Urinary bladder (tissue), 4 donors: ENCODE data around the gene NDUFA13. TPM values are rescaled to one million over a fixed set of nuclear protein-coding genes. Genes with fewer than 3 reads are reported as not detected.
A peak's percentile ranks its signal among the peaks of the same experiment; 100 is the strongest.

Experiments used
- DNase-seq: peaks from one replicate; pipeline ENCODE4 v3.0.0-alpha.2; 2015; ENCODE audit errors: extremely low spot score
- H3K27ac ChIP-seq: one replicate; pipeline ENCODE4 v1.5.1; 2013; ENCODE audit warnings: low read depth, mild to moderate bottlenecking, moderate library complexity
- H3K36me3 ChIP-seq: one replicate; pipeline ENCODE4 v1.6.1; 2013; ENCODE audit warnings: mild to moderate bottlenecking, moderate library complexity; ENCODE audit not compliant: insufficient read depth
- H3K4me1 ChIP-seq: one replicate; pipeline ENCODE4 v1.6.1; 2013; ENCODE audit warnings: mild to moderate bottlenecking, moderate library complexity; ENCODE audit not compliant: insufficient read depth
- H3K4me3 ChIP-seq: one replicate; pipeline ENCODE4 v1.5.1; 2013; ENCODE audit warnings: low read depth, low read length
- WGBS: extraction: QIAGEN DNeasy Blood & Tissue Kit; methylation state at CpG from one replicate; pipeline ENCODE4 v1.1.7; 2013; 5-methylcytosine and 5-hydroxymethylcytosine counted together
- polyA plus RNA-seq: library from polyadenylated mRNA; stranded (reverse); fragments of 200-250 nt; gene quantifications from one replicate; pipeline ENCODE4 v1.2.3, GENCODE V29; 2013
- total RNA-seq: library from RNA; depleted of rRNA; stranded (reverse); fragments of >200 nt; gene quantifications from one replicate; pipeline ENCODE4 v1.2.3, GENCODE V29; 2014
- donor health status: healthy with polysubstance abuse.
- donor health status: healthy.

Gene NDUFA13
- total and polyA plus RNA-seq, 2 donors: 74.7 to 318 TPM

DNA sequence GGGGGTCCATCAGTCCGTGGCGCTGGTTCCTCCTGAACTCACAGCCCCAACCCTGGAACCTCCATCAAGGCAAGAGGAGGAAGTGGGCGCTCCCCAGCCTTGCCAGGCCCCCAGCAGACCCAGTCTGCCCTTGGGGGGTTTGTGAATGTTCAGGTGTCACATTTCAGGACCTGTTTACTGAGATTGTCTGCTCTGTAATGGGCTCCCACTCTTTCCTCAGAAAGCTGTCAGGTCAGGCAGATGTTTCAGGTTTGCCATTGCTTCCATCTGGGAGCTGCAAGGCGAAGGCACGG lies 30.1 kb upstream of the NDUFA13 start:
- no peak for DNase-seq
- Histone ChIP-seq H3K27ac (no peak overlapping the region), H3K36me3 (no peaks in the 10 kb centered on the region), H3K4me3 (no peak overlapping the region), H3K4me1 (peaks cover 2% of the 10 kb centered on the region)
- WGBS: 97% methylated on average over 5 of the region's 5 CpGs

- Histone ChIP-seq H3K4me1 (peaks cover 2% of the 10 kb centered on the region), H3K27ac (no peak overlapping the region), H3K36me3 (no peaks in the 10 kb centered on the region), H3K4me3 (no peak overlapping the region)
- 77% methylated on average over 15 of the region's 15 CpGs for whole genome bisulfite sequencing
- no peak for DNase-seq
Observed at GRCh38 chr19:19486343-19487076, 29.5 kb upstream of the NDUFA13 start.

DNA sequence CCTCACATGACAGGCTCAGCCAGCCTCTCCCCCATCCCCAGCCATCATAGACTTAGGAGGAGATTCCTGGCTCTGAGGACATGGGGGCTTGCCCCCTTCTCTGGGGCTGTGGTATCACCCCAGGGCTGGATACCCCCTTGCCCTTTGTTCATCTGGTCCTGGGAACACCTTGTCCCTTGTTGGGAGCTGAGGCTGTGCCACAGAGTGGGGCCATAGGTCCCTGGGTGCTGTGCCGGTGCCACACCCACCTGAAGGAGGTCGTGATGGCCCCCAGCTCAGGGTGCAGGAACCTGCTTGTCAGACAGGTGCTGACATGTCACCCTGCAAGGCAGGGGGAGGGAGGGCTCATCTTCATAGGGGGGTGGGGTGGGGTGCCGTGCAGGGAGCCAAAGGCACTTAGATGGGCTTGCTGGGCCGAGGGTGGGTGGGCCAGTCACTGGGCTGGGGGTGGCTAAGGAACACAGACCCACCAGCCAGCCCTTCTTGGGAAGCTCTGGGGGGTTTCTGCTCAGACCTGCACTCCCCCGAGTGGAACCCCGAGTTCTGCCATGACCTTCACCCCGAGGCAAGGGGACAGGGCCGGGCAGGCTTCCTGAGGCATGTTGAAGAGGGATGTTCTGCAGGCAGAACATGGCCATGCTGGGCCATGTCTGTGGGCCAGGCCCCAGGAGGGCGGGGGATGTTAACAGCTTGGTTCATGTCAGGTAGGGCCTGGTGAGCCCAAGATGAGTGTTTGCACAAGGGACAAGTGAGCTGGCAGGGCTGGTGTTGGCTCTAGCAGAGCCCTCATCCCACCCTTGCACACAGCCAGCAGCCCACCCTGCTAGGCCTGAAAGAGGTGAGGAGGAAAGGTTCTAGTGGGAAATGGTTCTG lies 28.7 kb upstream of the NDUFA13 start:
- H3K36me3 ChIP-seq: no peaks in the 10 kb centered on the region
- peaks cover 2% of the 10 kb centered on the region for H3K4me1 ChIP-seq
- H3K27ac ChIP-seq: no peak overlapping the region
- 82% methylated on average over 9 of the region's 9 CpGs for WGBS
- no peak for DNase-seq
- no peak overlapping the region for H3K4me3 ChIP-seq

DNA sequence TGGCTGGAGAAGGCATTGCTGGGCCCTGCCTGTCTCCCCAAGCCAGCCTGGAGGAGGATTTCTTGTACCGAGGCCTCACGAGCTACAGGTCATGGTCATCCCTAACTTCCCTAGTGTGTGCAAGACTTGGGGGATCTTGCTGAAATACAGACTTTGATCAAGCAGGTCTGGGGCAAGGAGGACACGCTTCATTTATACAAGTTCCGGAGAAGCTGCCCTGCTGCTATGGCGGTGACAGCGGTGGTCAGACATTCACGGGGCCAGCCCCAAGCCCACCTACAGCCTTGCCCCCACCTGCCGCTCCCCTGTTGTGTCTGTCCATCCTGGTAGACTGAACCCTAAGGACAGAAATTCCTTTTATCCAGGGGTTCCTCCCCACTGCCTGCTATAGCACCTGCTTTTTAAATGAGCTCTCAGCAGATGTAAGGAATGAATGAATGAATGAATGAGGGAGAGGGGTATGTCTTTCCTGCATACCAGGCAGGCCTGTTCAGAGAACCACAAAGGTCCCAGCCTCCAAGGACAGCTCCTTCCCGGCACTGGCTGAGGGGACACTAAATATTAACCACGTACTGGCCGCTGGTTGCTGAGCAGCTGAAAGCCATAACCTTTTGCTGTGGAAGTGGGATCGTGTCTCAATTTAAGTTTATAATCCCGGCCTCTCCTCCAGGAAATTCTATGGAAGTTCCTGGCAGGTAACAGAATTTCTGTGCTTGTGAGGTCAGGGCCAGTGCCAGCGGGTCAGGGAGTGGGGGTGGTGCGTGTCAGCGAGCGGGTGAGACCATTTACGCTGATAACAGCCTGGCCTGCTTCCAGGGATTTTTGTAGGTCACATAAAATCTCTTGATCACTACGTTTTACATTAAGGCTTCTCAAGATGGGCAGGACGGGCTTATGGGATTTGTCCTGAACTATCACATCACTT lies 27.8 kb upstream of the NDUFA13 start:
- Histone ChIP-seq H3K4me3 (no peak overlapping the region), H3K36me3 (no peaks in the 10 kb centered on the region), H3K27ac (no peak overlapping the region), H3K4me1 (peaks cover 2% of the 10 kb centered on the region)
- no peak for DNase-seq
- WGBS: 46% methylated on average over 20 of the region's 20 CpGs

DNA sequence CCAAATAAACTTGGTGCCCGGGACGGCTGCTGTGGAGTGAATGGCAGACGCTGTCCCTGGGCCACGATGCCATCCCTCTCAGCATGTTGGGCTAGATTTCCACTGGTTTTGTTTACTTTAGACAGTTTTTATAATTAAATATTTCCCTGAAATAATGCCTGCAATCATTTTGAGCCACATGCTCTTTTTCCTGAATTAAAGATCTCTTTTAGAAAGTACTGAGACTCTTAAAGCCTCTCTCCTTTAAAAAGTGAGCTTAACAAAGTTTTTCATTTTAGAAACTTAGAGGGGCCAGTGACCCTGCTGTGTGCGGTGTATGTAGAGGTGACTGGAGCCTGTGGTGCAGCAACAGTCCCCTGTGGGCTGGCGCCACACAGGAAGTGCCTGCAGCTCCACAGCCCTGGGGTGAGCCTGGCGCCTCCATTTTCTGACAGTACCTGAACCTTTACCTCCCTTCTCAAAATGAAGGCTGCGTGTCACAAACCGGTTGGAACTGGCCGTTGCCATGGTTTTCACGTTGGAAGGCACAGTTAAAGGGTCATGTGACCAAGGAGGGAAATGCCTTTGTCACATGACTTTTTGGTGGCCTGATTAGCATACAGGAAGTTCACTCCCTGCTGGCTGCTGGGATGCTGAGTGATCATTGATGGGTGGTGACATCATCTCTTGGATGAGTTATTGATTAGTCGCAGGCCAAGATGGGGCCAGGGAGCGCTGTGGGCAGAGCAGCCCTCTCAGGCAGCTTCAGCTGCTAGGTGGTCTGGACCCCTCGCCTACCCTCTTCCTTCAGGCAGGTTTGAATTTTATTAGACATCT lies 26.9 kb upstream of the NDUFA13 start:
- H3K36me3 ChIP-seq: no peaks in the 10 kb centered on the region
- peak; percentile 90 for DNase-seq
- peaks cover 2% of the 10 kb centered on the region for H3K4me1 ChIP-seq
- H3K27ac ChIP-seq: peak overlapping the region; percentile 62
- 26% methylated on average over 14 of the region's 14 CpGs for WGBS
- no peak overlapping the region for H3K4me3 ChIP-seq

GRCh38 chr19:19489804-19490204 lies 26.2 kb upstream of the NDUFA13 start:
- no peaks in the 10 kb centered on the region for H3K36me3 ChIP-seq
- H3K4me1 ChIP-seq: peaks cover 2% of the 10 kb centered on the region
- H3K27ac ChIP-seq: peak overlapping the region; percentile 63
- no peak overlapping the region for H3K4me3 ChIP-seq
- DNase-seq: no peak
- WGBS: 70% methylated on average over 9 of the region's 9 CpGs

- peak overlapping the region; percentile 63 for H3K27ac ChIP-seq
- no peaks in the 10 kb centered on the region for H3K4me1 ChIP-seq
- H3K4me3 ChIP-seq: no peak overlapping the region
- DNase-seq: peak; percentile 79
- no peaks in the 10 kb centered on the region for H3K36me3 ChIP-seq
- 29% methylated on average over 20 of the region's 20 CpGs for WGBS
Observed at GRCh38 chr19:19490214-19490968, 25.6 kb upstream of the NDUFA13 start.

DNA sequence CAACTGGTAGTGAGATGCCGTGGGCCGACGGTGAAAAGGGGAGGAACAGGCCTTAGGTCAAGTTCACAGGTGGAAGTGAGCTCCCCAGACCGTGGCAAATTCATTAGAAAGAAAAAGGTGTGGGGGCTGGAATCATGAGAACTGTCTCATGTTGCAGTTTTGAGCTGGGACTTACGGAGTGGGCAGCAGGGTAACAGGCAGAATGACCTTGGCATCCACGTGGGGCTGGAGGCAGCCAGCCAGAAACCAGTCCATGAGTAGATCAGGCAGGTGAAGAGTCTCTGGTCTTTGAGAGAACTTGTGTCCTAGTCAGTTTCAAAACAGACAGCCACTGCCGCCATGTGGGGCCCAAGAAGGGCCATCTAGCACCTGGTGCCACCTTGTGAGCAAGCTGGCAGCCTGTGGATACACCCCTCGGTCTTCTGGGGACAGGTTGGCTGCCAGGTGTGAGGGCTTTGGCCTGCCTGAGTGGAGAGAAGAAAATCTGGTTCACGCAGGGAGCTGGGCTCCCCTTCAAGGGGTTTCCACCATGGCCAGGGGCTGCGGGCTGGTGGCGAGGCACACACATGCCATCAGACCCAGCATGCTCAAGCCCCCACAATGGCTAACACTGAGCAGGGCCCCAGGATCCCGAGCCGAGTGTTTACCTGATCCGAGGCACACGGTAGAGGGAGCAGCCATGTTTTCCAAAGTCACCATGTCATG lies 24.6 kb upstream of the NDUFA13 start:
- no peak for DNase-seq
- Histone ChIP-seq H3K36me3 (no peaks in the 10 kb centered on the region), H3K4me3 (no peak overlapping the region), H3K4me1 (no peaks in the 10 kb centered on the region), H3K27ac (no peak overlapping the region)
- 87% methylated on average over 15 of the region's 15 CpGs for WGBS

- H3K4me3 ChIP-seq: no peak overlapping the region
- H3K27ac ChIP-seq: no peak overlapping the region
- no peaks in the 10 kb centered on the region for H3K4me1 ChIP-seq
- H3K36me3 ChIP-seq: no peaks in the 10 kb centered on the region
- WGBS: 90% methylated on average over 21 of the region's 21 CpGs
- no peak for DNase-seq
Observed at GRCh38 chr19:19492026-19492610, 23.9 kb upstream of the NDUFA13 start.

DNA sequence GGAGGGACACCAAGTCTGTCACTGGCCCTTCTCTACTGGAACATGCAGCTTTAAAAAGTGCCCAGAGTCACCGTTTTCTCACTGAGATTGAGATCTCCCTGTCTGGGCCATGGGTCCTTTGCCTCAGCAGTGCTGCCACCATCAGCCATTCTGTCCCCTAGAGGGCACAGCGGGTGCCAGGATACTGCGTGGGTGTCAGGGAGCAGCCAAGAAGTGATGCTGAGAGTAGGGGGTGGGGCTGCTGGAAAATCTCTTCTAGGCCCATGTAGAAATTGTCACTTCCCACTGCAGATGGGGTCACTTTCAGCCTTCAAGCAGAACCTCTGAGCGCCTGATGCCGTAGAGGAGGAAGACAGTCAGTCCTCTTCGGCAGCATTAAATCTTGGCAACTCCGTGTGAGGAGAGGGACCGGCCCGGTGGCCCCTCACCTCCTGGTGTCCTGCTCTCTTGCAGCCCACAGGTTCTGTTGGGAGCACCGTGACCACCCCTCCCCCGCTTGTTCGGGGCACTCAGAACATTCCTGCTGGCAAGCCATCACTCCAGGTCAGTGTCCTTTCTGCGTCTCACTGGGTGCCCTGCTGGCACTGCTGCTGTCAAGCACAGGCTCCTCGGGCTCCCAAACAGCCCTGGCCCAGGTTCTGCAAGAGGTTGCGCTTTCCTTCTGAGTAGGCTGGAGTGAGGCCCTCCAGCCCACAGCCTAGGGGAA lies 22.0 kb upstream of the NDUFA13 start:
- Histone ChIP-seq H3K27ac (no peak overlapping the region), H3K4me1 (no peaks in the 10 kb centered on the region), H3K36me3 (peaks cover 4% of the 10 kb centered on the region), H3K4me3 (no peak overlapping the region)
- WGBS: 91% methylated on average over 15 of the region's 15 CpGs
- DNase-seq: no peak
